Activated CD4-positive, alpha-beta memory T cell treated with anti-CD3 and anti-CD28 coated beads for 36 hours (primary cell): ENCODE results near the gene ZNF273. TPM values are rescaled to one million over a fixed set of nuclear protein-coding genes. Genes with fewer than 3 reads are reported as not detected.

ENCODE experiments used
- CTCF ChIA-PET: fragments of 350-600 bp; sonication (Branson Sonifier 250); formaldehyde crosslinking; loops from one replicate; lab custom pipeline; 2021; ENCODE audit warnings: antibody characterized with exemption, inconsistent platforms; lab: Charles Lee
- POLR2A ChIA-PET: fragments of 350-600 bp; sonication (Branson Sonifier 250); formaldehyde crosslinking; loops from one replicate; lab custom pipeline; 2021; ENCODE audit warnings: antibody characterized with exemption; lab: Charles Lee
- DNase-seq: peaks from one replicate; pipeline ENCODE4 v3.0.0-alpha.2; 2020
- H3K27ac Mint-ChIP-seq: one replicate; pipeline ENCODE4 v1.8.0; 2021; ENCODE audit warnings: mixed read lengths
- H3K27me3 Mint-ChIP-seq: one replicate; pipeline ENCODE4 v1.8.0; 2021; ENCODE audit warnings: mixed read lengths
- H3K36me3 Mint-ChIP-seq: one replicate; pipeline ENCODE4 v1.8.0; 2021; ENCODE audit warnings: mixed read lengths
- H3K4me1 Mint-ChIP-seq: one replicate; pipeline ENCODE4 v1.8.0; 2021; ENCODE audit warnings: low read depth, mixed read lengths
- H3K4me3 Mint-ChIP-seq: one replicate; pipeline ENCODE4 v1.8.0; 2021; ENCODE audit warnings: mild to moderate bottlenecking, mixed read lengths
- H3K9me3 Mint-ChIP-seq: one replicate; pipeline ENCODE4 v1.8.0; 2021; ENCODE audit warnings: mixed read lengths
- intact Hi-C: fragments of 100-400 bp; cut with micrococcal nuclease; formaldehyde crosslinking; loops from one replicate; pipeline ENCODE4 v1.15.1; 2023
- total RNA-seq, 2 experiments: library from RNA; stranded (reverse); gene quantifications; one replicate each; pipeline ENCODE4 v1.2.3, GENCODE V29; 2021

Gene ZNF273
- total RNA-seq, 2 experiments from 2014 or later, result 9.6 to 10.9 TPM

DNA sequence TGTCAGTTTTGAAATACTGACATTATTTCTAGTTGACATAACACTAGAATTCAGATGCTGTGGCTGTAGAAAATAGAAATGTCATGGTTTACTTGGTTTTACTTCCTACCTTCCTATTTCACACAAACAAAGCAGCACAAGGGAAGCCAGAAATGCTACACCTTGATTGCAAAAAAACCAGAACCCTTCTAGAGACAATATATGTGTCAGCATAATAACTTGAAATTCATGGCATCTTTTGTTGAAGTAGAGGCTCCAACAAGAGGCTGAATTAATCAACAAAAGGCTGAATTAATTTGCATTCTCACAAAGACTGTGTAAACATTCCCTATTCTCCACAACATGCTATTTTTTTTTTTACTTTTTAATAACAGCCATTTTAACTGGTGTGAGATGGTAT, 62.5 kb downstream of the ZNF273 start:
- intact Hi-C loops, result no loop called here
- POLR2A ChIA-PET, result no interaction called here
- peaks cover 31% of the 10 kb centered on the region for H3K9me3 Mint-ChIP-seq
- no peaks in the 10 kb centered on the region for H3K4me1 Mint-ChIP-seq
- H3K4me3 Mint-ChIP-seq, result no peak overlapping the region
- CTCF ChIA-PET, result no interaction called here
- no peak for DNase-seq
- peaks cover 3% of the 10 kb centered on the region for H3K27me3 Mint-ChIP-seq
- no peak overlapping the region for H3K27ac Mint-ChIP-seq
- H3K36me3 Mint-ChIP-seq, result peaks cover 8% of the 10 kb centered on the region

GRCh38 chr7:64978497-64979203, 75.6 kb downstream of the ZNF273 start:
- peaks cover 72% of the 10 kb centered on the region for H3K9me3 Mint-ChIP-seq
- H3K36me3 Mint-ChIP-seq, result peaks cover 65% of the 10 kb centered on the region
- POLR2A ChIA-PET, result no interaction called here
- intact Hi-C loops, result no loop called here
- no peak overlapping the region for H3K27ac Mint-ChIP-seq
- no peaks in the 10 kb centered on the region for H3K27me3 Mint-ChIP-seq
- CTCF ChIA-PET, result no interaction called here
- H3K4me1 Mint-ChIP-seq, result no peaks in the 10 kb centered on the region
- H3K4me3 Mint-ChIP-seq, result no peak overlapping the region
- DNase-seq, result no peak

Other genes starting within 250 kb of the ZNF273 start
- gene ZNF107, start 237.1 kb upstream of the ZNF273 start, total RNA-seq, result 10 to 100 TPM; 13.5 to 14.3 TPM
- gene ZNF138, start 108.8 kb upstream of the ZNF273 start, total RNA-seq, result 10 to 100 TPM; 10.3 to 10.5 TPM
- gene ZNF117, start 87.8 kb downstream of the ZNF273 start, total RNA-seq, result 1 to 10 TPM; 3.3 to 4.2 TPM
- 1 to 10 TPM; 8.2 to 8.7 TPM for gene ERV3-1, start 103.4 kb downstream of the ZNF273 start, total RNA-seq